NCI-H1417 treated with DMSO at 0.1 percent for 48 hours (cell line): Measurements from ENCODE around the gene MOCS3.

ENCODE experiments used
- DNase-seq: peaks from one replicate; lab custom pipeline; 2025; lab: John Stamatoyannopoulos, UW

The MOCS3 gene

GRCh38 chr20:51012357-51012756 is 53.7 kb downstream of the MOCS3 start:
- DNase-seq, result no peak
